GM23248 (cell line): ENCODE results near the gene ROS1.

Experiments used
- EZH2 ChIP-seq: fragments of 200-600 bp; sonication (generic); IDR thresholded peaks from 2 replicates; pipeline ENCODE4 v1.6.1; 2018; ENCODE audit warnings: antibody characterized with exemption, mild to moderate bottlenecking; ENCODE audit not compliant: insufficient read depth, poor library complexity, severe bottlenecking
- EZH2phosphoT487 ChIP-seq: fragments of 200-600 bp; sonication (generic); IDR thresholded peaks from 2 replicates; pipeline ENCODE4 v1.6.1; 2018; ENCODE audit warnings: antibody characterized with exemption, moderate library complexity, mild to moderate bottlenecking, low read depth; ENCODE audit not compliant: insufficient read depth

DNA sequence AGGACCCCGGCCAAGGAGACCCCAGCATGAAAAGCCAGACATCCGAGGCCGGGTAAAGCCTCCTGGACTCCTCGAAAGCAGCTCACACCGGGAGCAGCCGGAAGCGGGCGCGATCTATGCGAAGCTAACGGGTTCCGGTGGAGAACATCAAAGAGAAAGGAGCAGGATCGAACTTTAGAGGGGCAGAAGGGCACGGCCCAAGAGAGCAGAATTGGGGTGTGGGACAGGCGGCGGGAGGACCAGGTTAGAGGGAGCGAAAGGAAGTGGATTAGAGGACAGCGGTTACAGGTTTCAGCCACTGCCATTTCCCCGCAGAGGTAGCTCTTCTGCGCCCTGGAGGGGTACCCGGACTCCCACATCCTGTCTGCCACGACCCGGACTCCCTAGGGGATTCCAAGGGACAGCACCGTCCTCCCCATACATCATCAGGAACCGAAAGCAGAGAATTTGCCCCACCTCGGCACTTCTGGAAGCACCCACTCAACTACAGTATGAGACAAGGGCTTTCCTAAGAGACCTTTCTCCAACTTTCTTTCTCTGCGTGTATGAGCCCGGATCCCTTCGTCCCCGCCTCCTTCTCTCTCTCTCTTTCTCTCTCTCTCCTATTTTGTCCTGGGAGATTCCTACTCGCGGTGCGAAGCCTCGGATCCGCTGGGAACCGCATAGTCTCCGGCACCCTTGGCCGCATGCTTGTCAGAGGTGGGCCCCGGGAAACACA, 160.9 kb downstream of the ROS1 start:
- TF ChIP-seq EZH2: peak; percentile 27
- no peak for TF ChIP-seq EZH2phosphoT487
